ENCODE results near the gene PDE1C. TPM values are rescaled to one million over a fixed set of nuclear protein-coding genes. Genes with fewer than 3 reads are reported as not detected.

PDE1C gene
- total and polyA plus RNA-seq, 2 of the 4 experiments (the other 2 are of a cell fraction): 14.2 to 61.5 TPM

DNA sequence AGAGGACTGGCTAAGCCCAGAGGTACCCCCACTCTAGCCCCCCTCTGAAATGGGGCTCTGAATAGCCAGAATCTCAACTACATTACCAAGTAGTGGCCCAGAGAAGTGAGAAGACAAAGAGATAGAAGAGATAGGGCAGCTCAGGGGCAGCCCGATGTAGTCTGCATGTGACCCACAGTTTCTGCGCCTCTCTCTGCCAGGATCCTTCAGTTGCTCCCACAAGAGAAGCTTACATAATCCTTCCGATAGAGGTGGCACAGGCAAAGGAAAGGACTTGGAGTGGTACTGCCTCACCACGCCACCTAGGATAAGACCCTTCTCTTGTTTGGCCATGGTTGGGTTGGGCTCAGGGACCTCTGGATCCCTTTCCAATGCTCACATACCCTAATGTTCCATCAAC is 5.4 kb upstream of the PDE1C start:
- dilution Hi-C loops (cut with HindIII; ENCODE audit: low sequenced_read_pairs, unreplicated experiment) (no loop called here), in situ Hi-C loops (cut with MboI; ENCODE audit: low sequenced_read_pairs) (no loop called here), intact Hi-C loops (cut with micrococcal nuclease) (no loop called here)
- H3K23ac ChIP-seq (ENCODE audit: low read depth, low read length): no peak overlapping the region
- H3K9me3 ChIP-seq (ENCODE audit: control insufficient read depth, insufficient read depth, low read length): peaks cover 2% of the 10 kb centered on the region; the same call in 1 of the 2 replicates
- H3K36me3 ChIP-seq (ENCODE audit: control insufficient read depth, insufficient read depth, low read length): no peaks in the 10 kb centered on the region
- no peak overlapping the region for H3K56ac ChIP-seq (ENCODE audit: extremely low read depth, insufficient read depth, low read length)
- BruUV-seq (replicated peaks): no TSS peak
- no peaks in the 10 kb centered on the region for H3K9me1 ChIP-seq (ENCODE audit: insufficient read depth, low read length)
- H3K18ac ChIP-seq (ENCODE audit: low read depth, low read length): no peak overlapping the region
- peaks cover 6% of the 10 kb centered on the region; the same call in 1 of the 2 replicates for H3K4me1 ChIP-seq (ENCODE audit: control insufficient read depth, insufficient read depth, low read length)
- peak overlapping the region; percentile 15; the same call in 1 of the 2 replicates for H2BK120ac ChIP-seq (ENCODE audit: low read depth, low read length)
- H2AFZ ChIP-seq (replicated peaks; ENCODE audit: low read length, poor library complexity): no peak overlapping the region
- POLR2A ChIA-PET (ENCODE audit: unreplicated experiment): no interaction called here
- no peak overlapping the region for H2BK15ac ChIP-seq (ENCODE audit: low read depth, low read length)
- H4K8ac ChIP-seq (ENCODE audit: low read depth in 2 of 2, low read length in 2 of 2): no peak overlapping the region
- H3K27ac ChIP-seq (ENCODE audit: insufficient read depth, low read length): no peak overlapping the region
- CTCF ChIA-PET: no interaction called here
- ATAC-seq (ENCODE audit: low read depth) (no peak), DNase-seq (no peak)
- H3K4ac ChIP-seq (ENCODE audit: low read depth, low read length): no peak overlapping the region
- no peaks in the 10 kb centered on the region for H4K20me1 ChIP-seq (ENCODE audit: insufficient read depth, low read length)
- H2AK5ac ChIP-seq (ENCODE audit: low read depth, low read length): 0 out of 2 replicates have a peak overlapping the region, but pooled peaks have one; percentile 9
- no peak overlapping the region for H4K91ac ChIP-seq (ENCODE audit: insufficient read depth, low read depth, low read length)
- H3K79me1 ChIP-seq (ENCODE audit: low read depth in 1 of 2, low read length in 2 of 2): peaks cover 7 to 10% of the 10 kb centered on the region in 2 experiments; a peak in 1 of 4 replicates
- H3K14ac ChIP-seq (replicated peaks; ENCODE audit: low read depth, low read length): no peak overlapping the region
- no peak overlapping the region for H3K4me2 ChIP-seq (ENCODE audit: low read depth, low read length)
- no peak overlapping the region for H2BK5ac ChIP-seq (ENCODE audit: low read depth, low read length, poor library complexity, severe bottlenecking)
- no peak for TF ChIP-seq MXI1 (IDR thresholded peaks at IDR 0.05; ENCODE audit: borderline replicate concordance, low read depth, low read length)
- no peak for TF ChIP-seq RCOR1 (IDR thresholded peaks at IDR 0.05; ENCODE audit: insufficient replicate concordance, low read length)
- TF ChIP-seq SMC3 (IDR thresholded peaks at IDR 0.05; ENCODE audit: low read depth, low read length): no peak
- TF ChIP-seq RAD21 (IDR thresholded peaks at IDR 0.05; ENCODE audit: low read length): no peak
- no peak for TF ChIP-seq CHD1 (IDR thresholded peaks at IDR 0.05; ENCODE audit: low read depth, low read length)
- TF ChIP-seq ELK1 (IDR thresholded peaks at IDR 0.05; ENCODE audit: borderline replicate concordance, low read depth, low read length): no peak
- no peak for TF ChIP-seq USF2 (IDR thresholded peaks at IDR 0.05; ENCODE audit: low read depth, low read length)
- TF ChIP-seq NFE2L2 (IDR thresholded peaks at IDR 0.05; ENCODE audit: low read depth, low read length): no peak
- no peak for TF ChIP-seq MAFK (IDR thresholded peaks at IDR 0.05; ENCODE audit: low read depth, low read length)
- no peak for TF ChIP-seq BHLHE40 (IDR thresholded peaks at IDR 0.05; ENCODE audit: low read depth, low read length)
- TF ChIP-seq POLR2A (IDR thresholded peaks at IDR 0.05; ENCODE audit: low read depth, low read length): no peak
- TF ChIP-seq CEBPB (IDR thresholded peaks at IDR 0.05; ENCODE audit: low read depth, low read length): no peak
- TF ChIP-seq MAZ (IDR thresholded peaks at IDR 0.05; ENCODE audit: borderline replicate concordance, low read depth, low read length): no peak
- no peak for TF ChIP-seq RFX5 (IDR thresholded peaks at IDR 0.05; ENCODE audit: low read depth, low read length)
- TF ChIP-seq, protein P1, sequence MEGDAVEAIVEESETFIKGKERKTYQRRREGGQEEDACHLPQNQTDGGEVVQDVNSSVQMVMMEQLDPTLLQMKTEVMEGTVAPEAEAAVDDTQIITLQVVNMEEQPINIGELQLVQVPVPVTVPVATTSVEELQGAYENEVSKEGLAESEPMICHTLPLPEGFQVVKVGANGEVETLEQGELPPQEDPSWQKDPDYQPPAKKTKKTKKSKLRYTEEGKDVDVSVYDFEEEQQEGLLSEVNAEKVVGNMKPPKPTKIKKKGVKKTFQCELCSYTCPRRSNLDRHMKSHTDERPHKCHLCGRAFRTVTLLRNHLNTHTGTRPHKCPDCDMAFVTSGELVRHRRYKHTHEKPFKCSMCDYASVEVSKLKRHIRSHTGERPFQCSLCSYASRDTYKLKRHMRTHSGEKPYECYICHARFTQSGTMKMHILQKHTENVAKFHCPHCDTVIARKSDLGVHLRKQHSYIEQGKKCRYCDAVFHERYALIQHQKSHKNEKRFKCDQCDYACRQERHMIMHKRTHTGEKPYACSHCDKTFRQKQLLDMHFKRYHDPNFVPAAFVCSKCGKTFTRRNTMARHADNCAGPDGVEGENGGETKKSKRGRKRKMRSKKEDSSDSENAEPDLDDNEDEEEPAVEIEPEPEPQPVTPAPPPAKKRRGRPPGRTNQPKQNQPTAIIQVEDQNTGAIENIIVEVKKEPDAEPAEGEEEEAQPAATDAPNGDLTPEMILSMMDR (conservative IDR thresholded peaks at IDR 0.05; ENCODE audit: low read depth, low read length): no peak
- TF ChIP-seq FOS (IDR thresholded peaks at IDR 0.05; ENCODE audit: low read depth, low read length): no peak
- no peak overlapping the region for H3K4me3 ChIP-seq (ENCODE audit: insufficient read depth, low read depth, low read length)
- H3K27me3 ChIP-seq (ENCODE audit: control insufficient read depth, insufficient read depth, low read length): no peaks in the 10 kb centered on the region
- peak overlapping the region; percentile 50; the same call in 1 of the 2 replicates for H2BK20ac ChIP-seq (ENCODE audit: low read depth, low read length)
- H3K9ac ChIP-seq (ENCODE audit: low read depth, low read length): no peak overlapping the region
- H2AK9ac ChIP-seq (replicated peaks; ENCODE audit: low read depth, low read length, poor library complexity): peak overlapping the region; percentile 9
- no peak overlapping the region for H4K5ac ChIP-seq (ENCODE audit: low read depth, low read length)
- WGBS, 2 experiments (ENCODE audit: extremely low coverage in 2 of 2, insufficient read length in 1 of 2): 80% methylated on average over 1 of the region's 4 CpGs; no CpG with 5 or more reads in 1 of the 2 experiments

Data from IMR-90 (cell line).